ENCODE measurements around the gene ZNF765. TPM values are rescaled to one million over a fixed set of nuclear protein-coding genes. Genes with fewer than 3 reads are reported as not detected.
"Not testable (repeated sequence)": the region's sequence is repeated elsewhere in the genome, so short reads cannot be mapped to it uniquely, and the experiment has no call there.

ZNF765 gene
- polyA plus RNA-seq, 4 donors, result 10.2 to 15.7 (median 12.7) TPM

DNA sequence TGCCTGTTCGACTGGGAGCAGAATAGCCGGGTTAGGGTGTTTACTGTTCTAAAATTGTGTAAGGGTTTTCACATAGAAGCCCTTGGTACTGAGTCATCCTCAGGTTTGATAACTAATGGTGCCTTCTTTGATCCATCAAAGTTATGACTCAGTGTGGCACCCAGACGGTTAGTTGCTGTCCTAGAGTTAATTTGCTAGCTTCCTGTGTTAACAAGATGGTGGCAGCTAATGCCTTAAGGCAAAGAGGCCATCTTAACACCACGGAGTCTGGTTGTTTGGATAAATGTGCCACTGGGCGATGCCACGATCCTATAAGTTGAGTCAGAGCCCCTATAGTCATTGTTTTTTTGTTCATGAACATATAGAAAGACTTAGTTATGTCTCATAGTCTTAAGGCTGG, 80.5 kb downstream of the ZNF765 start:
- DNase-seq (ENCODE audit: low read depth in 4 of 4, low spot score in 2 of 4), result not testable (repeated sequence)

Other genes starting within 250 kb of the ZNF765 start
- gene ZNF347, start 236.1 kb upstream of the ZNF765 start, polyA plus RNA-seq (ENCODE audit: insufficient read length in 4 of 4), result 10 to 100 TPM in 3 of 4 donors, 1 to 10 TPM in 1; 9.7 to 16.9 (median 12.0) TPM
- 10 to 100 TPM in 1 of 4 donors, 1 to 10 TPM in 3; 6.3 to 12.9 (median 9.1) TPM for gene ZNF665, start 201.8 kb upstream of the ZNF765 start, polyA plus RNA-seq (ENCODE audit: insufficient read length in 4 of 4)
- gene ZNF677, start 140.3 kb upstream of the ZNF765 start, polyA plus RNA-seq (ENCODE audit: insufficient read length in 4 of 4), result 10 to 100 TPM; 45.6 to 53.5 (median 49.5) TPM
- under 1 TPM in 2 of 4 donors, not detected in 2; 0.17 to 0.33 TPM for gene VN1R2, start 136.9 kb upstream of the ZNF765 start, polyA plus RNA-seq (ENCODE audit: insufficient read length in 4 of 4)
- not detected for gene VN1R4, start 127.4 kb upstream of the ZNF765 start, polyA plus RNA-seq (ENCODE audit: insufficient read length in 4 of 4)
- gene ZNF845, start 61.4 kb upstream of the ZNF765 start, polyA plus RNA-seq (ENCODE audit: insufficient read length in 4 of 4), result 10 to 100 TPM in 1 of 4 donors, 1 to 10 TPM in 3; 7.5 to 10.8 (median 9.0) TPM
- gene ZNF525, start 29.4 kb upstream of the ZNF765 start, polyA plus RNA-seq (ENCODE audit: insufficient read length in 4 of 4), result 10 to 100 TPM in 3 of 4 donors, 1 to 10 TPM in 1; 9.4 to 14.3 (median 11.9) TPM
- gene ZNF761, start 36.8 kb downstream of the ZNF765 start, polyA plus RNA-seq (ENCODE audit: insufficient read length in 4 of 4), result 10 to 100 TPM; 10.7 to 17.4 (median 14.7) TPM
- gene ZNF813, start 72.6 kb downstream of the ZNF765 start, polyA plus RNA-seq (ENCODE audit: insufficient read length in 4 of 4), result 1 to 10 TPM; 6.6 to 8.0 (median 6.9) TPM
- gene ZNF331, start 143.0 kb downstream of the ZNF765 start, polyA plus RNA-seq (ENCODE audit: insufficient read length in 4 of 4), result 10 to 100 TPM; 12.5 to 35.1 (median 18.5) TPM
- gene DPRX, start 236.8 kb downstream of the ZNF765 start, polyA plus RNA-seq (ENCODE audit: insufficient read length in 4 of 4), result not detected

Measured in left renal cortex interstitium (tissue), 4 donors.